ENCODE results near the gene PID1. TPM values are rescaled to one million over a fixed set of nuclear protein-coding genes. Genes with fewer than 3 reads are reported as not detected.

Gene PID1
- total RNA-seq, 1 experiment from 2014 or later = 2.9 TPM

DNA sequence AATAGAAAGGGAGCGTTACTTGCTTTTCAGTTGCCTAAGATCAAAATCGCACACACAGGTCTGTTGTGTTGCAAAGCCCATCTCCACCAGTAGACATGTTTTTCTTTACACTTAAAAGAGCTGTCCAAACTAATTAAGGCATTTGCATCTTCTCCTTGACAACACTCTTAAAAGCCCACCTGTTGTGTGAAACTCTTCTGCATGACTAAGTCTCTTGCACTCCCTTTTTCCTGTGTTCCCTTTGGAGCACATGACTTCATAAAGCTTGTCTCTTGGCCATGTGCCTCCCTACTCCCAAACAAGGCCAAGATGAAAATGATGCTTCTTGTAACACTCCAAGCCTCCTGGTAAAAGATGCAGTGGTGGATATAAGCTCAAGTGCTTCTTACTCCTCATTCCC, 26.1 kb downstream of the PID1 start:
- intact Hi-C loops (cut with micrococcal nuclease; ENCODE audit: unreplicated experiment) (no loop called here), in situ Hi-C loops (cut with HindIII; ENCODE audit: low pct_unique_long_range_greater_than_20kb, low sequenced_read_pairs) (no loop called here)
- TF ChIP-seq SIN3A (IDR thresholded peaks at IDR 0.05; ENCODE audit: borderline replicate concordance, insufficient read depth, low read depth, low read length) (no peak), REST (IDR thresholded peaks at IDR 0.05; ENCODE audit: insufficient read depth in 1 of 2, low read depth in 2 of 2, low read length in 1 of 2) (no peak), TCF7L2 (IDR thresholded peaks at IDR 0.05; ENCODE audit: low read depth, low read length) (no peak)
- no peak for ATAC-seq
- H3K4me3 ChIP-seq (ENCODE audit: low read depth in 2 of 2, low read length in 2 of 2) = no peak overlapping the region
- DNase-seq (ENCODE audit: low read depth, low spot score) = no peak
- no peaks in the 10 kb centered on the region for H3K27me3 ChIP-seq (ENCODE audit: control insufficient read depth, insufficient read depth, low read length)
- BruUV-seq (replicated peaks) = no TSS peak
- no peaks in the 10 kb centered on the region for H3K36me3 ChIP-seq (ENCODE audit: control insufficient read depth, insufficient read depth, low read length)
- H3K4me1 ChIP-seq (ENCODE audit: control insufficient read depth, insufficient read depth, low read length) = no peaks in the 10 kb centered on the region
- H3K27ac ChIP-seq (ENCODE audit: low read length) = no peak overlapping the region
- POLR2A ChIA-PET = no interaction called here
- CTCF ChIA-PET = no interaction called here
- peaks cover 12% of the 10 kb centered on the region; the same call in 1 of the 2 replicates for H3K9me3 ChIP-seq (ENCODE audit: control insufficient read depth, insufficient read depth, low read depth, low read length)

DNA sequence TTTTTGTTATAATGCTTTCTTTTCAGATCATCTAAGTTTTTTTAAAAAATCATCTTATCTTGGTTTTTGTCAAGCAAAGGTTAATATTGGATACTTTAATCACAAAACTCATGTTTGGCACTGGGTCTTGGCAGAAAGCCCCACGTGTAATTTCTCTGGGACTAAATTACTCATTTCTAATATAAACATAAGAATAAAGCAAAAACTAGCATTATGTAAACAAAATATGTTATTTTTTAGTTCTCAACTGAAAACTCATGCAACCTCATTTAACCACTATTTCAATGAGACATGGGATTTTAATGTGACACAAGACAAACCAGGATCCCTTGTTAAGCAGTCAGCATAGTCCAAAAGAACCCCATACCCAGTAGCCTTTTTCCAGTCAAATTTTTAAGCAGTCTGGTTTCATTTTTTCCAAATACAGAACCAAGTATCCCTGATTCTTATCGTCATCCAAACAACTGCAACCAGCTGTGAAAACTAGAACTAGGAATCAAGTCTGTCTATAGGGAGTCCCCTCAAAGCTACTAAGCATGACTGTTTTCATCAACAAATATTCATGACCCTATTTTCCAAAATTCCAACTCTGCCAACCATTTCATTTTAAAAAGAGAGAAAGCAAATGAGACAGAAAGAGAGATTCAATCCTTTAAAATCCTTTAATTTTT, 27.1 kb downstream of the PID1 start:
- TF ChIP-seq POLR2AphosphoS5 (IDR thresholded peaks at IDR 0.05; ENCODE audit: low read depth, low read length) (no peak), SIN3A (IDR thresholded peaks at IDR 0.05; ENCODE audit: borderline replicate concordance, insufficient read depth, low read depth, low read length) (no peak)
- TF ChIP-seq, protein P1, sequence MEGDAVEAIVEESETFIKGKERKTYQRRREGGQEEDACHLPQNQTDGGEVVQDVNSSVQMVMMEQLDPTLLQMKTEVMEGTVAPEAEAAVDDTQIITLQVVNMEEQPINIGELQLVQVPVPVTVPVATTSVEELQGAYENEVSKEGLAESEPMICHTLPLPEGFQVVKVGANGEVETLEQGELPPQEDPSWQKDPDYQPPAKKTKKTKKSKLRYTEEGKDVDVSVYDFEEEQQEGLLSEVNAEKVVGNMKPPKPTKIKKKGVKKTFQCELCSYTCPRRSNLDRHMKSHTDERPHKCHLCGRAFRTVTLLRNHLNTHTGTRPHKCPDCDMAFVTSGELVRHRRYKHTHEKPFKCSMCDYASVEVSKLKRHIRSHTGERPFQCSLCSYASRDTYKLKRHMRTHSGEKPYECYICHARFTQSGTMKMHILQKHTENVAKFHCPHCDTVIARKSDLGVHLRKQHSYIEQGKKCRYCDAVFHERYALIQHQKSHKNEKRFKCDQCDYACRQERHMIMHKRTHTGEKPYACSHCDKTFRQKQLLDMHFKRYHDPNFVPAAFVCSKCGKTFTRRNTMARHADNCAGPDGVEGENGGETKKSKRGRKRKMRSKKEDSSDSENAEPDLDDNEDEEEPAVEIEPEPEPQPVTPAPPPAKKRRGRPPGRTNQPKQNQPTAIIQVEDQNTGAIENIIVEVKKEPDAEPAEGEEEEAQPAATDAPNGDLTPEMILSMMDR (IDR thresholded peaks at IDR 0.05) = no peak
- Histone ChIP-seq H3K36me3 (ENCODE audit: control insufficient read depth, insufficient read depth, low read length) (no peaks in the 10 kb centered on the region), H3K9me3 (ENCODE audit: control insufficient read depth, insufficient read depth, low read depth, low read length) (peaks cover 12% of the 10 kb centered on the region; the same call in 1 of the 2 replicates), H3K27me3 (ENCODE audit: control insufficient read depth, insufficient read depth, low read length) (no peaks in the 10 kb centered on the region), H3K27ac (ENCODE audit: low read length) (no peak overlapping the region), H3K4me1 (ENCODE audit: control insufficient read depth, insufficient read depth, low read length) (no peaks in the 10 kb centered on the region), H3K4me3 (ENCODE audit: low read depth in 2 of 2, low read length in 2 of 2) (no peak overlapping the region)
- ATAC-seq = no peak
- intact Hi-C loops (cut with micrococcal nuclease; ENCODE audit: unreplicated experiment) = no loop called here
- no peak for DNase-seq (ENCODE audit: low read depth, low spot score)
- ChIA-PET CTCF (no interaction called here), POLR2A (no interaction called here)
- no TSS peak for BruUV-seq (replicated peaks)
- in situ Hi-C loops (cut with HindIII; ENCODE audit: low pct_unique_long_range_greater_than_20kb, low sequenced_read_pairs) = no loop called here

DNA sequence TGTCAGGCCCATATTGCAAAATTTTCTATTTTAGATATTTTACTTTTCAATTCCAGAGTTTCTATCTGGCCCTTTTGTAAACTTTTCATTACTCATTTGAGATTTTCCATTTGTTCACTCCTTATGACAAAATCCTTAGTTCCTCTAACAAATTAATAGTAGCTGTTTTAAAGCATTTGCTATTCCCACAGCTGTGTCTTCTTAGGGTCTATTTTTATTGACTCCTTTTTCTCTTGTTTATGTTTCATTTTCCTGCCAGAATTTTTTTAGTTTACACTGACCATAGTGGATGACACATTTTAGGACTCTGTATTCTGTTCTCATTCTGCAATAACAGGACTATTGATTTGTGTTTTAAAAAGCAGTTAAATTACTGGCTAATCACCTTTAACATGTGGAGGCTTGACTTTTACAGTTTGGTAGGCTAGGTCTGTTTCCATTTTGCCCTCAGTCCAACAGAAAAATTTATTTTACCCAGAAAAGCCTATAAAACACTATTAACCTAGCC, 30.0 kb downstream of the PID1 start:
- in situ Hi-C loops (cut with HindIII; ENCODE audit: low pct_unique_long_range_greater_than_20kb, low sequenced_read_pairs) (no loop called here), intact Hi-C loops (cut with micrococcal nuclease; ENCODE audit: unreplicated experiment) (no loop called here)
- no peak for TF ChIP-seq POLR2AphosphoS5 (IDR thresholded peaks at IDR 0.05; ENCODE audit: low read depth, low read length)
- TF ChIP-seq, protein P1 (IDR thresholded peaks at IDR 0.05) = no peak
- TF ChIP-seq TCF7L2 (IDR thresholded peaks at IDR 0.05; ENCODE audit: low read depth, low read length) = no peak
- TF ChIP-seq SIN3A (IDR thresholded peaks at IDR 0.05; ENCODE audit: borderline replicate concordance, insufficient read depth, low read depth, low read length) = no peak
- no peak for TF ChIP-seq REST (IDR thresholded peaks at IDR 0.05; ENCODE audit: insufficient read depth in 1 of 2, low read depth in 2 of 2, low read length in 1 of 2)
- no peak overlapping the region for H3K27ac ChIP-seq (ENCODE audit: low read length)
- DNase-seq (ENCODE audit: low read depth, low spot score) (no peak), ATAC-seq (no peak)
- POLR2A ChIA-PET = no interaction called here
- no TSS peak for BruUV-seq (replicated peaks)
- no peaks in the 10 kb centered on the region for H3K27me3 ChIP-seq (ENCODE audit: control insufficient read depth, insufficient read depth, low read length)
- H3K9me3 ChIP-seq (ENCODE audit: control insufficient read depth, insufficient read depth, low read depth, low read length) = peaks cover 12% of the 10 kb centered on the region; the same call in 1 of the 2 replicates
- CTCF ChIA-PET = no interaction called here
- no peaks in the 10 kb centered on the region for H3K36me3 ChIP-seq (ENCODE audit: control insufficient read depth, insufficient read depth, low read length)
- H3K4me3 ChIP-seq (ENCODE audit: low read depth in 2 of 2, low read length in 2 of 2) = no peak overlapping the region
- H3K4me1 ChIP-seq (ENCODE audit: control insufficient read depth, insufficient read depth, low read length) = no peaks in the 10 kb centered on the region

Data from Panc1 (cell line).